Stimulated activated CD4-positive, alpha-beta T cell treated with anti-CD3 and anti-CD28 coated beads, Interleukin-1b, Interleukin-23, amount 100 ng/mL, for 48 hours (primary cell): ENCODE data around the gene TSKS.
A peak's percentile ranks its signal among the peaks of the same experiment; 100 is the strongest.

Experiments
- DNase-seq: peaks from one replicate; pipeline ENCODE4 v3.0.0-alpha.2; 2020

The TSKS gene

GRCh38 chr19:49713236-49713845 lies 49.8 kb downstream of the TSKS start:
- no peak for DNase-seq

- no peak for DNase-seq
Measured at GRCh38 chr19:49712397-49712859, 50.7 kb downstream of the TSKS start.

- DNase-seq = no peak
Measured at GRCh38 chr19:49710372-49710951, 52.6 kb downstream of the TSKS start.

GRCh38 chr19:49705919-49706318 lies 57.2 kb downstream of the TSKS start:
- DNase-seq = no peak

- DNase-seq = no peak
Measured at GRCh38 chr19:49704888-49705642, 58.0 kb downstream of the TSKS start.

- no peak for DNase-seq
Measured at GRCh38 chr19:49701271-49701786, 61.8 kb downstream of the TSKS start.

GRCh38 chr19:49700563-49700962 lies 62.5 kb downstream of the TSKS start:
- no peak for DNase-seq

- no peak for DNase-seq
Measured at GRCh38 chr19:49699364-49699763, 63.7 kb downstream of the TSKS start.

GRCh38 chr19:49696865-49697264 lies 66.2 kb downstream of the TSKS start:
- no peak for DNase-seq

- DNase-seq = no peak
Measured at GRCh38 chr19:49696115-49696514, 67.0 kb downstream of the TSKS start.

- DNase-seq = no peak
Measured at GRCh38 chr19:49692147-49692506, 71.0 kb downstream of the TSKS start.

GRCh38 chr19:49691243-49692146 lies 71.6 kb downstream of the TSKS start:
- peak; percentile 37 for DNase-seq

- peak; percentile 71 for DNase-seq
Measured at GRCh38 chr19:49690656-49691242, 72.4 kb downstream of the TSKS start, which contains the start of gene CPT1C. CPT1C (plus strand) TSS chr19:49691116; CDS start chr19:49692253, 1,137 bp downstream.

- no peak for DNase-seq
Measured at GRCh38 chr19:49690079-49690655, 72.9 kb downstream of the TSKS start.
